A673 (cell line): Measurements from ENCODE around the gene CCDC7. TPM values are rescaled to one million over a fixed set of nuclear protein-coding genes. Genes with fewer than 3 reads are reported as not detected.
"Not testable (repeated sequence)": the region's sequence is repeated elsewhere in the genome, so short reads cannot be mapped to it uniquely, and the experiment has no call there.

Experiments
- BruUV-seq: library from RNA; stranded (reverse); fragments of 400-500 nt; replicated peaks from 2 replicates; lab custom pipeline; 2021; lab: Mats Ljungman, UMichigan
- CTCF ChIA-PET: fragments of 300-600 bp; sonication (Branson Sonifier 250); formaldehyde crosslinking; loops from one replicate; lab custom pipeline; 2022; ENCODE audit warnings: antibody characterized with exemption; lab: Charles Lee
- POLR2A ChIA-PET: fragments of 300-600 bp; sonication (Branson Sonifier 250); formaldehyde crosslinking; loops from one replicate; lab custom pipeline; 2022; ENCODE audit warnings: antibody characterized with exemption; ENCODE audit not compliant: low non-redundant PET; lab: Charles Lee
- DNase-seq: peaks from one replicate; pipeline ENCODE4 v3.0.0-alpha.2; 2015; ENCODE audit warnings: low spot score
- H3K27ac ChIP-seq: fragments of 200-600 bp; sonication (generic); 2 replicates; pipeline ENCODE4 v1.5.1; 2016; ENCODE audit warnings: mixed run types, low read depth, mild to moderate bottlenecking, mixed read lengths, antibody characterized with exemption, low read length; ENCODE audit not compliant: poor library complexity, severe bottlenecking
- H3K27me3 ChIP-seq: fragments of 200-600 bp; sonication (generic); replicated peaks from 2 replicates; pipeline ENCODE4 v1.6.1; 2017; ENCODE audit warnings: mixed run types, low read depth, mild to moderate bottlenecking, mixed read lengths, antibody characterized with exemption, low read length; ENCODE audit not compliant: insufficient read depth, poor library complexity
- H3K36me3 ChIP-seq: fragments of 200-600 bp; sonication (generic); 2 replicates; pipeline ENCODE4 v1.6.1; 2016; ENCODE audit warnings: mixed run types, mild to moderate bottlenecking, mixed read lengths, antibody characterized with exemption, low read length; ENCODE audit not compliant: insufficient read depth, poor library complexity, severe bottlenecking
- H3K4me1 ChIP-seq: fragments of 200-600 bp; sonication (generic); 2 replicates; pipeline ENCODE4 v1.6.1; 2017; ENCODE audit warnings: mixed run types, mild to moderate bottlenecking, mixed read lengths, antibody characterized with exemption, low read length; ENCODE audit not compliant: insufficient read depth, poor library complexity, severe bottlenecking
- H3K4me3 ChIP-seq: fragments of 200-600 bp; sonication (generic); 2 replicates; pipeline ENCODE4 v1.5.1; 2016; ENCODE audit warnings: low read depth, mixed run types, mild to moderate bottlenecking, mixed read lengths, low read length; ENCODE audit not compliant: poor library complexity, severe bottlenecking
- H3K9me3 ChIP-seq: fragments of 200-600 bp; sonication (generic); 2 replicates; pipeline ENCODE4 v1.6.1; 2016; ENCODE audit warnings: mixed run types, low read depth, mild to moderate bottlenecking, mixed read lengths, antibody characterized with exemption, low read length; ENCODE audit not compliant: poor library complexity, severe bottlenecking
- EZH2 ChIP-seq: fragments of 200-600 bp; sonication (generic); IDR thresholded peaks from 2 replicates; pipeline ENCODE4 v1.6.1; 2017; ENCODE audit warnings: borderline replicate concordance, low read depth, mild to moderate bottlenecking, mixed read lengths, antibody characterized with exemption, low read length; ENCODE audit not compliant: poor library complexity, severe bottlenecking
- intact Hi-C: fragments of 100-400 bp; cut with micrococcal nuclease; formaldehyde crosslinking; loops from one replicate; pipeline ENCODE4 v1.10.0; 2022; ENCODE audit not compliant: unreplicated experiment
- total RNA-seq: library from RNA; stranded (reverse); gene quantifications from 2 replicates; pipeline ENCODE4 v1.2.3, GENCODE V29; 2021
- TF ChIP-seq, protein P1 (sequence below): fragments of 300-800, 200-600 bp; sonication (generic); conservative IDR thresholded peaks from 2 replicates; pipeline ENCODE4 v1.5.1; 2017; ENCODE audit warnings: low read depth, mild to moderate bottlenecking, antibody characterized with exemption, low read length, moderate library complexity, mixed read lengths

The CCDC7 gene
- total RNA-seq, 1 experiment from 2014 or later: 16.4 TPM

DNA sequence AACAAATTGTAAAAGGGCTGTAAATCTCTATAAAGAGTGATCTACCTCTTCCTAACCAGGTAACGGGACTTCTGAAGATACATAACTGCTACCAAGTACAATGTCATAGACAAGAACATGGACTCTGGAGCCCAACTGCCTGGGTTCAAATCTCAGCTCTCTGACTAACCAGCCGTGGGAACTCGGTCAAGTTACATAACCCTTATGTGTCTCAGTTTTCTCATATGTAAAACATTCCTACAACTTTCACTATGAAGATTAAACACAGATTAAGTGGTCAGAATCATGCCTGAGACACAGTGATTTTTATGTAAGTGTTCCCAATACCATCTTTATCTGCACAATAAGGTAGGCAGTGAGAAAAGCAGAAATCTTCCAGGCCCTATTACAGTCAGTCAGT lies 459.5 kb downstream of the CCDC7 start:
- intact Hi-C loops: no loop called here
- POLR2A ChIA-PET: no interaction called here
- no TSS peak for BruUV-seq
- CTCF ChIA-PET: no interaction called here
- H3K36me3 ChIP-seq: peaks cover 57% of the 10 kb centered on the region
- H3K4me1 ChIP-seq: no peaks in the 10 kb centered on the region
- no peaks in the 10 kb centered on the region for H3K9me3 ChIP-seq
- TF ChIP-seq, protein P1, sequence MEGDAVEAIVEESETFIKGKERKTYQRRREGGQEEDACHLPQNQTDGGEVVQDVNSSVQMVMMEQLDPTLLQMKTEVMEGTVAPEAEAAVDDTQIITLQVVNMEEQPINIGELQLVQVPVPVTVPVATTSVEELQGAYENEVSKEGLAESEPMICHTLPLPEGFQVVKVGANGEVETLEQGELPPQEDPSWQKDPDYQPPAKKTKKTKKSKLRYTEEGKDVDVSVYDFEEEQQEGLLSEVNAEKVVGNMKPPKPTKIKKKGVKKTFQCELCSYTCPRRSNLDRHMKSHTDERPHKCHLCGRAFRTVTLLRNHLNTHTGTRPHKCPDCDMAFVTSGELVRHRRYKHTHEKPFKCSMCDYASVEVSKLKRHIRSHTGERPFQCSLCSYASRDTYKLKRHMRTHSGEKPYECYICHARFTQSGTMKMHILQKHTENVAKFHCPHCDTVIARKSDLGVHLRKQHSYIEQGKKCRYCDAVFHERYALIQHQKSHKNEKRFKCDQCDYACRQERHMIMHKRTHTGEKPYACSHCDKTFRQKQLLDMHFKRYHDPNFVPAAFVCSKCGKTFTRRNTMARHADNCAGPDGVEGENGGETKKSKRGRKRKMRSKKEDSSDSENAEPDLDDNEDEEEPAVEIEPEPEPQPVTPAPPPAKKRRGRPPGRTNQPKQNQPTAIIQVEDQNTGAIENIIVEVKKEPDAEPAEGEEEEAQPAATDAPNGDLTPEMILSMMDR: no peak
- TF ChIP-seq EZH2: no peak
- H3K4me3 ChIP-seq: no peak overlapping the region
- H3K27ac ChIP-seq: no peak overlapping the region
- no peak for DNase-seq
- H3K27me3 ChIP-seq: no peaks in the 10 kb centered on the region

GRCh38 chr10:32906595-32906994 lies 460.7 kb downstream of the CCDC7 start:
- H3K4me3 ChIP-seq: no peak overlapping the region
- H3K27me3 ChIP-seq: no peaks in the 10 kb centered on the region
- no peak for DNase-seq
- H3K4me1 ChIP-seq: no peaks in the 10 kb centered on the region
- no TSS peak for BruUV-seq
- no peaks in the 10 kb centered on the region for H3K9me3 ChIP-seq
- peaks cover 60% of the 10 kb centered on the region for H3K36me3 ChIP-seq
- ChIA-PET CTCF (no interaction called here), POLR2A (no interaction called here)
- no peak for TF ChIP-seq EZH2
- TF ChIP-seq, protein P1: no peak
- no peak overlapping the region for H3K27ac ChIP-seq
- intact Hi-C loops: no loop called here

- BruUV-seq: no TSS peak
- Histone ChIP-seq H3K27me3 (no peaks in the 10 kb centered on the region), H3K36me3 (peaks cover 42% of the 10 kb centered on the region), H3K4me1 (no peaks in the 10 kb centered on the region), H3K27ac (no peak overlapping the region), H3K9me3 (no peaks in the 10 kb centered on the region), H3K4me3 (no peak overlapping the region)
- TF ChIP-seq EZH2: no peak
- TF ChIP-seq, protein P1: no peak
- DNase-seq: no peak
- ChIA-PET CTCF (no interaction called here), POLR2A (no interaction called here)
- intact Hi-C loops: no loop called here
Observed at GRCh38 chr10:32909456-32909855, 463.5 kb downstream of the CCDC7 start.

DNA sequence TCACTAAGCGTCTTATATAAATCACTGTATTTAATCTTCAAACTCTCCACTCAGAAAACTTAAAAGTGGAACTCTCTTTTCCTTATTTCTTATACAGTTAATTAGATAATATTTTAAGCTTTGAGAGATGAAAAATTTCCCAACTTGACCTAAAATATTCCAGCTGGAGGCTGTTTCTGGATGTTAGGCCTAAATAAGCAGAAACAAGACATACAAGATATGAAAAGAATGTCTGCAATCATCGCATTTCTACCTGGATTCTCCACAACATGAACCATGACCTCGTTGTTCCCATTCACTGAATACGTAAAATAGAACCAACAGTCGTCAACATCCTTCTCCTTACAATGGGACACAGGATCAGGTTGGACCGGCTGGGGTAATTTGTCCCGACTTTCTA lies 464.0 kb downstream of the CCDC7 start:
- DNase-seq, intact Hi-C loops, H3K27ac ChIP-seq, H3K4me3 ChIP-seq, POLR2A ChIA-PET, BruUV-seq, H3K9me3 ChIP-seq, H3K27me3 ChIP-seq, H3K4me1 ChIP-seq, CTCF ChIA-PET: not testable (repeated sequence)
- H3K36me3 ChIP-seq: peaks cover 39% of the 10 kb centered on the region
